Small intestine (tissue), 7 donors: ENCODE measurements around the gene SOX13. TPM values are rescaled to one million over a fixed set of nuclear protein-coding genes. Genes with fewer than 3 reads are reported as not detected.
A peak's percentile ranks its signal among the peaks of the same experiment; 100 is the strongest.

Experiments used
- DNase-seq, 2 donors: peaks; one replicate each; pipeline versions ENCODE4 v3.0.0 to v3.0.0-alpha.2; 2013
- FAIRE-seq: peaks from 2 replicates; lab custom pipeline; 2012; peaks lifted over from hg19 to GRCh38; lab: Jason Lieb, UNC
- H3K27ac ChIP-seq, 3 donors: one replicate each; pipeline ENCODE4 v1.5.1; 2013; ENCODE audit warnings: low read length in 2 of 3, mild to moderate bottlenecking in 2 of 3, control low read depth in 1 of 3, inconsistent platforms in 1 of 3, low read depth in 1 of 3, moderate library complexity in 1 of 3
- H3K27me3 ChIP-seq, 3 donors: one replicate each; pipeline ENCODE4 v1.6.1; 2013; ENCODE audit warnings: low read length in 3 of 3, inconsistent platforms in 1 of 3; ENCODE audit not compliant: control insufficient read depth in 3 of 3, insufficient read depth in 3 of 3
- H3K36me3 ChIP-seq, 3 donors: one replicate each; pipeline ENCODE4 v1.6.1; 2013; ENCODE audit warnings: low read length in 3 of 3, inconsistent platforms in 1 of 3, low read depth in 1 of 3, mild to moderate bottlenecking in 1 of 3, moderate library complexity in 1 of 3; ENCODE audit not compliant: control insufficient read depth in 3 of 3, insufficient read depth in 2 of 3
- H3K4me1 ChIP-seq, 3 donors: one replicate each; pipeline ENCODE4 v1.6.1; 2013; ENCODE audit warnings: low read length in 2 of 3, inconsistent platforms in 1 of 3, low read depth in 1 of 3, mild to moderate bottlenecking in 1 of 3, moderate library complexity in 1 of 3; ENCODE audit not compliant: control insufficient read depth in 3 of 3, insufficient read depth in 2 of 3
- H3K4me3 ChIP-seq, 3 donors: one replicate each; pipeline ENCODE4 v1.5.1; 2013; ENCODE audit warnings: low read length in 3 of 3, control low read depth in 1 of 3, inconsistent platforms in 1 of 3, low read depth in 1 of 3, mild to moderate bottlenecking in 1 of 3, moderate library complexity in 1 of 3
- H3K9me3 ChIP-seq, 2 donors: one replicate each; pipeline ENCODE4 v1.6.1; 2013; ENCODE audit warnings: low read depth in 1 of 2, low read length in 1 of 2; ENCODE audit not compliant: control insufficient read depth in 2 of 2, insufficient read depth in 1 of 2
- WGBS, 3 donors: extraction: QIAGEN DNeasy Blood & Tissue Kit; methylation state at CpG; one replicate each; pipeline ENCODE4 v1.1.7; 2013; 5-methylcytosine and 5-hydroxymethylcytosine counted together
- polyA plus RNA-seq, 4 donors: library from polyadenylated mRNA; stranded (reverse) in 3 of 4; unstranded in 1 of 4; fragments of 200-250 nt in 3 of 4; fragments of 120-200 nt in 1 of 4; gene quantifications; one replicate each; pipeline versions ENCODE4 v1.2.1 to v1.2.3, GENCODE V29; 2013
- donor health status: healthy with polysubstance abuse.
- donor health status: control.
- donor health status: control.
- donor health status: Bipolar disorder and iron deficiency.
- donor health status: healthy.

Gene SOX13
- polyA plus RNA-seq, 4 donors: 12.4 to 43.7 (median 18.6) TPM

GRCh38 chr1:204036882-204037655 lies 35.8 kb upstream of the SOX13 start:
- no peak overlapping the region for H3K4me3 ChIP-seq
- FAIRE-seq (no peak), DNase-seq (no peak)
- H3K27ac ChIP-seq: no peak overlapping the region
- H3K36me3 ChIP-seq: no peaks in the 10 kb centered on the region
- H3K4me1 ChIP-seq: no peaks in the 10 kb centered on the region
- H3K9me3 ChIP-seq: no peaks in the 10 kb centered on the region
- 75 to 76% (median 75%) methylated on average over 14 of the region's 14 CpGs for WGBS, 3 donors
- H3K27me3 ChIP-seq: no peaks in the 10 kb centered on the region

GRCh38 chr1:204041232-204041767 lies 31.6 kb upstream of the SOX13 start:
- FAIRE-seq (no peak), DNase-seq (peak in 1 of 2 donors; percentile 23)
- H3K27ac ChIP-seq: peak overlapping the region in 1 of 3 donors; percentile 29
- no peak overlapping the region for H3K4me3 ChIP-seq
- 22 to 46% (median 33%) methylated on average over 9 to 10 of the region's 10 CpGs for WGBS, 3 donors
- no peaks in the 10 kb centered on the region for H3K4me1 ChIP-seq
- H3K36me3 ChIP-seq: no peaks in the 10 kb centered on the region
- no peaks in the 10 kb centered on the region for H3K27me3 ChIP-seq
- H3K9me3 ChIP-seq: peaks cover 0 to 3% of the 10 kb centered on the region in 2 donors

DNA sequence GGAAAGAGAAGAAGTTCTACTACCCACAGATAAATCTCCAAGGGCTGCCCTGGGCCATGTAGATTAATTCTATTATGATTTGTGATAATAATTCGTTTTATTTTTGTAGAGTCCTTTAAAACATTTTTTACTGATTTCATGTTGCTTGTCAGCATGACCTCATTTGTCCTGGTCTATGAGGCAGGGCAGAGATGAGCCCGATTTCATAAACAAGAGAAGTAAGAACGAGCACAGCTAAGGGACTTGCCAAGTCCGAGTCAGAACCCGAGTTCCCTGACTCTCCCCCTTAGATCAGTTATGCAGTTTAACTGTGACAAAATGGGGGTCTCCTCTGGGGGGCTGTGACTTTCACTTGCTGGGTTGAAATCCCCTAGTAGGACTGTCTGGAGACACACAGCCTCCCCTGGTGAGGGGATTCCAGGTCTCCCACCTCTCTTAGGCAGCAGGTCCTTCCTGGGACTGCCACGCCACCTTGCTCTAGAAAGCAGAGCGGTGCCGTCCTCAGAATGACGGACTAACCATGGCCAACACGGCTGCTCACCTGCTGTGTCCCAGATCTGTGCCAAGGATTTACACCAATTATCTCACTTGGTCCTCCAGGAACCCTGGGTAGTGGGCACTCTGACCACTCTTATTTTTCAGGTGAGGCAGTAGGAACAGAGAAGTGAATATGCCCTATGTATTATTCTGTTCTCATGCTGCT lies 31.0 kb upstream of the SOX13 start:
- FAIRE-seq (no peak), DNase-seq (no peak)
- no peaks in the 10 kb centered on the region for H3K4me1 ChIP-seq
- H3K4me3 ChIP-seq: no peak overlapping the region
- WGBS, 3 donors: 70 to 80% (median 78%) methylated on average over 10 of the region's 10 CpGs
- no peaks in the 10 kb centered on the region for H3K27me3 ChIP-seq
- peak overlapping the region in 1 of 3 donors; percentile 35 for H3K27ac ChIP-seq
- no peaks in the 10 kb centered on the region for H3K36me3 ChIP-seq
- peaks cover 0 to 3% of the 10 kb centered on the region in 2 donors for H3K9me3 ChIP-seq

DNA sequence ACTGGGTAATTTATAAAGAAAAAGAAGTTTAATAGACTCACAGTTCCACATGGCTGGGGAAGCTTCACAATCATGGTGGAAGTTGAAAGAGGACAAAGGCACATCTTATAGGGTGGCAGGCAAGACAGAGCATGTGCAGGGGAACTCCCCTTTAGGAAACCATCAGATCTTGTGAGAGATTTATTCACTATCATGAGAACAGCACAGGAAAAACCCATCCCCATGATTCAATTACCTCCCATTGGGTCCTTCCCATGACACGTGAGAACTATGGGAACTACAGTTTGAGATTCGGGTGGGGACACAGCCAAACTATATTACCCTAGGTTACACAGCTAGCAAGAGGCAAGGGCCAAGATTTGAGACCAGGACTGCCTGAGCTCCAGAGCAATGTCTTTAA lies 30.4 kb upstream of the SOX13 start:
- Histone ChIP-seq H3K9me3 (peaks cover 0 to 3% of the 10 kb centered on the region in 2 donors), H3K36me3 (no peaks in the 10 kb centered on the region), H3K27ac (no peak overlapping the region), H3K4me3 (no peak overlapping the region), H3K4me1 (no peaks in the 10 kb centered on the region), H3K27me3 (no peaks in the 10 kb centered on the region)
- FAIRE-seq (no peak), DNase-seq (no peak)
- 78 to 90% (median 86%) methylated on average over 2 of the region's 2 CpGs for whole genome bisulfite sequencing, 3 donors

GRCh38 chr1:204043680-204044079 lies 29.2 kb upstream of the SOX13 start:
- Histone ChIP-seq H3K4me3 (no peak overlapping the region), H3K4me1 (no peaks in the 10 kb centered on the region), H3K36me3 (no peaks in the 10 kb centered on the region), H3K27me3 (no peaks in the 10 kb centered on the region), H3K27ac (no peak overlapping the region), H3K9me3 (peaks cover 0 to 3% of the 10 kb centered on the region in 2 donors)
- WGBS, 3 donors: 84 to 93% (median 93%) methylated on average over 8 of the region's 8 CpGs
- DNase-seq: no peak
- FAIRE-seq: no peak

GRCh38 chr1:204044448-204044847 lies 28.5 kb upstream of the SOX13 start:
- FAIRE-seq: no peak
- no peak for DNase-seq
- Histone ChIP-seq H3K9me3 (peaks cover 0 to 3% of the 10 kb centered on the region in 2 donors), H3K27me3 (no peaks in the 10 kb centered on the region), H3K36me3 (no peaks in the 10 kb centered on the region), H3K4me3 (no peak overlapping the region), H3K27ac (no peak overlapping the region), H3K4me1 (no peaks in the 10 kb centered on the region)
- 46 to 62% (median 53%) methylated on average over 1 of the region's 1 CpG for WGBS, 3 donors

- Histone ChIP-seq H3K27me3 (no peaks in the 10 kb centered on the region), H3K4me3 (no peak overlapping the region), H3K9me3 (peaks cover 0 to 3% of the 10 kb centered on the region in 2 donors), H3K27ac (no peak overlapping the region), H3K4me1 (no peaks in the 10 kb centered on the region), H3K36me3 (no peaks in the 10 kb centered on the region)
- 60 to 72% (median 69%) methylated on average over 8 of the region's 8 CpGs for WGBS, 3 donors
- FAIRE-seq (no peak), DNase-seq (no peak)
Measured at GRCh38 chr1:204045430-204045829, 27.5 kb upstream of the SOX13 start.

DNA sequence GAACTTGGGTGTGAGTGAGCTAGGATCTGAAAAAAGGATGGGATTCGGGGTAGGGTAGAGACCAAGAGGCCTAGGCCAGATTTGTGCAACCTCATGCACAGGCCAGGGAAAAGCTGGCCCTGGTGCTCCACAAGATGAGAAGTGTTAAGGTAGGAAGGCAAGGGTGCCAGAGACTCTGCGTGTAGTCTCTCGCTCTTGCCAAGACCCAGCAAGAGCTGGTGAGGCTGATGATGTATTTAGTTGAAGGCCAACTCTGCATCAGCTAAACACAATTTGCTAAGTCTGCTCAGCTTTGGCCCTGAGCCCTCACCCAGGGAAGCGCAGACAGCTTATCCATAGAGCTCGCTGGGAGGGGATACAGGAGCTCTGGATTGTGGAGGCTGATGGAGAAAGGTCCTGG lies 26.6 kb upstream of the SOX13 start:
- no peak overlapping the region for H3K27ac ChIP-seq
- DNase-seq: no peak
- H3K4me1 ChIP-seq: no peaks in the 10 kb centered on the region
- no peak overlapping the region for H3K4me3 ChIP-seq
- H3K36me3 ChIP-seq: no peaks in the 10 kb centered on the region
- no peak for FAIRE-seq
- 90 to 94% (median 91%) methylated on average over 5 of the region's 5 CpGs for whole genome bisulfite sequencing, 3 donors
- no peaks in the 10 kb centered on the region for H3K27me3 ChIP-seq
- peaks cover 0 to 3% of the 10 kb centered on the region in 2 donors for H3K9me3 ChIP-seq
